GM19467 (cell line): ENCODE measurements around the gene COASY.

Source experiments
- ATAC-seq: cut with Tn5 transposase; IDR thresholded peaks from one replicate; pipeline ENCODE4 v1.9.1; 2021; ENCODE audit warnings: mild to moderate bottlenecking, moderate library complexity; ENCODE audit not compliant: unreplicated experiment

COASY gene

GRCh38 chr17:42561897-42562387 is at the start of gene COASY:
TSS of gene COASY (plus strand) at chr17:42562148. CDS start at chr17:42562623, 475 bp downstream.
- no peak for ATAC-seq

DNA sequence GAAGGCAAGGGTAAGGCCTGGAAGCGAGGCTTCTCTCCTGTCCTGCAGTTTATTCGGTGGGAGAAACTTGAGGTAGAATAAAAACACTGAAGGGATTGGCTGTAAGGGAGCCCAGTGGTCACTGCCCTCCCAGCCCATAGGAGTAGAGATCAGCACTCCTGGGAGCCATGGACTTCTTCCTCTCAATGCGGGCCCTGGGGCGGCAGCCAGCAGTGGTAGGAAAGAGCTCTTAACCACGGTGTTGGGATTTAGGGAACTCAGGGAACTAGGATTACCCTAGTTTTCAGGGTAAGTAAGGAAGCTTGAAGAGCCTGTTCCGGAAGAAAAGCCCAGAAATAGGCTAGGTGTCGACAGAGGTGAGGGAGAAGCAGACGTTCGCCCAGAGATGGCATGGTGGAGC is 49.7 kb upstream of the COASY start:
- no peak for ATAC-seq

DNA sequence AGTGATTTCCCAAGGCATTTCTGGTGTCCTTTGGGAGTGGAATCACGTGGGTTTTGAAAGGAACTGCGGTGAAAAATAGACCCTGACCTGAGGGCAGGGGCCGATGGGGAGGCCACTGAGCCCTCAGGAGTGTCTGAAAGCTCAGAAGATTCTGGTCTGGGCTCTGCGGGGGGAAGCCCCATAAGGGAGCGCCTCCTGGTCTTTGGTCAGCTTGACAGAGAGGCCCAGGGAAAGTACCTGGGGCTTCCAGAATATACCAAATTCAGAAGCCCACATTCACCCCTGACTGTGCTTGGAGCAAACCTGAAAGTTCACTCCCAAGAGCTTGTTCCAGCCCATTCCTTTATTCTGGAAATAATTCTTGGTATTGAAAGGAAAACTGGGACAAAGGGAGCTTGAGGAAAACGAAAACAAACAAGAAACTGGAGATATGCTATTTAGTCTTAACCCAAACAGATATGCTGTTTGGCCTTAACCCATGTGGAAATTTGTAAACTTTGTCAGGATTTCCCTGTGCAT is 49.2 kb upstream of the COASY start:
- ATAC-seq: no peak

GRCh38 chr17:42513686-42514085 is 48.3 kb upstream of the COASY start:
- no peak for ATAC-seq

DNA sequence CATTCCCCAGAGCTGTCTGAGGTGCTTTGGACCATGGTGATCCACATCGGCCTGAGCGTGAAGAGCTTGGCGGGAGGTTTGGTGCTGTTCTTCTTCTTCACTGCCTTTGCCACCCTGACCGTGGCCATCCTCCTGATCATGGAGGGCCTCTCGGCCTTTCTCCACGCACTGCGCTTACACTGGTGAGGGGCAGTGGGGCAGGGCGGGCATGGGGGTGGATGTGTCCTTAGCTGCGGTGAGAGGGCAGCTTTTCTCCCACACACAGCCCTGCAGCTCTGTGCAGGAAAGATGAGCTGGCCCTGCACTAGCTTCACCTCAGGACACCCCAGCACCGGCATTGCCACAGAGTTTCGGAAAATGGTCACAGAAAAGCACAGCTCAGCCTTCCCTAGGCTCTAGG is 47.7 kb upstream of the COASY start:
- ATAC-seq: no peak

- no peak for ATAC-seq
Measured at GRCh38 chr17:42514867-42515266, 47.1 kb upstream of the COASY start.

- no peak for ATAC-seq
Measured at GRCh38 chr17:42517516-42517915, 44.4 kb upstream of the COASY start.

- no peak for ATAC-seq
Measured at GRCh38 chr17:42518046-42518754, 43.7 kb upstream of the COASY start.

- ATAC-seq: no peak
Measured at GRCh38 chr17:42518755-42519545, 43.0 kb upstream of the COASY start.

DNA sequence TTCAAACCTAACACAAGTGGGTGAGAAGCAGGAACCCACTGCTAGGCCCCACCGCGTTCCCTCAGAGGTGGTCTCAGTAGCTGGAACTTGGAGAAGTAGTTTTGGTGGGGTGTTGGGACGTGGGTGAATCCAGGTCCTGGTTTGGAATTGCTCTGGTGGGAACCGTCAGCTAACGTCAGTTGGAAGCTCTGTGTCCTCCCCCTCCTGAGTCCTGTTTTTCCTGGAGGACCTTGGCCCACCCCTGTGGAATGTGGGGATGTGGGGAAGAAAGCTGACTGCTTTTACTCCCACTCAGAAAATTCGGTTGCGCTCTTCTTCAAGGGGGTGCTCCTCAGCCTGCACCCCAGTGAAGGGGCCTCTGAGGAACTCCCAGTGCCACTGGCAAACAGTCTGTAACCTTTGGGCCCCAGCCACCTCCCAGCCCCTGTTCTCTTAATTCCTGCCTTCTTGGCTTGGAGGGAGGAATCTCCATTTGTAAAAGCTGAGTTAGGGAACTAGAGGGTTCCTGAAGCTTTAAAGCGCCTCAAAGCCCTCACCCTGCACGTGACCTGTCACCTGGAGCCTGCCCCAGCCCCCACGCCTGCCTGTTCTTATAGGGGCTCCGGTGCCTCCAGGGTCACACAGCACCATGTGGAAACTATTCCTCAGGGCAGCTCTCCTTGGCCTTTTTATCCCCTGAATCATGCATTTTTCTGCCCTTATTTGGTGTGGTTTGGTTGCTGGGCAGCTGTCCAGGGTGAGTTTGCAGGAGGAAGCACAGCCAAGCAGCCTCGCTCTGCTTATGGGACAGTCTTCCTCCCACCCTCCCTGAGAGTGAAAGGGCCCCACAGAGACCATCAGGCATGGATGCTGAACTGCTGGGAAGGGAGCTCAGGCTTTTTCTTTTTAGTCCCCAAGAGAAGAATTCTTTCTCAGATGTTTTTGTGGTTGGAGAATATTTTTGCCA is 42.1 kb upstream of the COASY start:
- no peak for ATAC-seq

DNA sequence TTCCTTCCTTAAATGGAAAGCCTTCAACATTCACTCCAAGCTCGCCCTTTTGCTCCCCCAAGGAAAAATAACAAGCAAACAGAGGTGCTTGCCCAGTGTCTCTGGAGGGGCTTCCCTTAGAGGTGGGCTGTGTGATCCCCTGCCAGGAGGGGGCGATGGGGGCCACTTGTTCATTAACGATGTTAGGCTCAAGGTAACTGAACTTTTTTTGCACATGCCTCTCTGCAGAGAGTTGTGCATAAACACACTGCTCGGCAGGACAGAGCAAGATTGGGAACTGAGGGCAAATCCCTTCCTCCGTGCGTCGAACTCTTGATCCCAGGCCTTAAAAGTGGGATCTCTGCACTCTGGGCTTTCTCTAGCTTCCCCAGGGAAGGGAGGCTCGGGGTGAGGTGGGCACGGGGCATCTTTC is 41.4 kb upstream of the COASY start:
- no peak for ATAC-seq

DNA sequence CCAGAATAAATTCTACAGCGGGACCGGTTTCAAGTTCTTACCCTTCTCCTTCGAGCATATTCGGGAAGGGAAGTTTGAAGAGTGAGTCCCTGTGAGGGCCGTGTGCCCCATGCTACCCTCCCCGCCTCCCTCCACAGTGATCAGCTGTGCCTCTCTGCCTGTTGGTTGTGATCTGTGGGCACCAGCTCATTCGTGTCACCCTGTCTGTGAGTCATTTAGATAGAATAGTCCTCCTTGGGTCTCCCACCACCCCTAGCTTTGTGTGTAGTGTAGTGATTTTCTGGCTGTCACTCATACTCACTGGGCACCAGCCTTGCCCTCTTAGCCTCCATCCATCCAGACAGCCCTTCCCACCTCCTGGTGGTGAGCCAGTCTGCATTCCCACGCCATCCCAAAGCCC is 40.9 kb upstream of the COASY start:
- ATAC-seq: no peak

DNA sequence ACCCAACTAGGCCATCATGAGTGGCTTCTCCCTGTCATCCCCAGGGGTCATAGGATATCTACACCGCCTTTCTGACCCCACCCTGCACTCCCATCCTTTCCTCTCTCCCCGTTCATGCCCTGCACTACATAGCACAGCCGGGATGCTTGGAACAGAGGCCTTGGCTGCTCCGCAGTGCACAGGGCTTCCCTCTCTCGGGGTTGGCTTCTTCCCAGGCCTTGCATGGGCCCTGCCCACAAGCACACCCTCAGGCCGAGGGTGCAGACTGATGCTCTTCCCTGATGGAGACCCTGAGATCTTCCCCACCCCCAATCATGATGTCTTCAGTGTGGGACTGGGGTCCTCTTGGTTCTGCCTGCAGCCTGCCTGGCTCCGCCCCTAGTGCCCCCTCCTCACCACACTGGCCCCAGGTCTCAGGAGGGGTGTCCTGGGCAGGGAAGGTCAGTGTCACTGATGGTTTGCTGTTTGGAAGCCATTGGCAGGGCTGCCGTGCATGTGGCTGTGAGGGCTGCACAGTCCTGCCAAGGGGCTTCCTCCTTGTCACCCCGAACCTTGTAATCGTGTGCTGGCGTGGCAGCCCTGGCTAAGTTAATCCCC is 40.2 kb upstream of the COASY start:
- no peak for ATAC-seq

DNA sequence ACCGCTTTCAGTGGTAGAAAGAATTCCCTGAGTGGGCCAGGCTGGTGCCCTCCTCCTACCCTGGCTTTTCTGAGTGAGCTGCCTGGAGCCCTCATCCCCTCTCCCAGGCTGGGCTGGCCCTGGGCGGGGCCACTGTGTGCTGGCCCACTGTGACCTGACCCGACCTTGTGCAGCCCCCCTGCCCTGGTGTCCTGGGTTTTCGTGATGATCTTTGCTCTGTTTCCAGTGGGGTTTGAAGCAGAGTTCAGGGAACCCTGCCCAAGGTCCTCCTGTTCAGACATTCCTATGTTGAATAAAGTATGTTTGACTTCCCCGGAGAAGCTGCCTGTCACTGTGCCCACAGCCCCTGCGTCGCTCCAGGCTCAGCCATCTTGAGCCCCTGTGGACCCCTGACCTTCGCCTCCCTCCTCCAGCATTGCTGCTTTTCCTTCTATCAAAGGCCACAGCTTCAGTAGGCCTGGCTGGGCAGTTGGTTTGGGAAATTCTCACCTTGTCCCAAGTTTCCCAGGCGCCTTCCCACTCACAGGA is 39.6 kb upstream of the COASY start:
- ATAC-seq: no peak

DNA sequence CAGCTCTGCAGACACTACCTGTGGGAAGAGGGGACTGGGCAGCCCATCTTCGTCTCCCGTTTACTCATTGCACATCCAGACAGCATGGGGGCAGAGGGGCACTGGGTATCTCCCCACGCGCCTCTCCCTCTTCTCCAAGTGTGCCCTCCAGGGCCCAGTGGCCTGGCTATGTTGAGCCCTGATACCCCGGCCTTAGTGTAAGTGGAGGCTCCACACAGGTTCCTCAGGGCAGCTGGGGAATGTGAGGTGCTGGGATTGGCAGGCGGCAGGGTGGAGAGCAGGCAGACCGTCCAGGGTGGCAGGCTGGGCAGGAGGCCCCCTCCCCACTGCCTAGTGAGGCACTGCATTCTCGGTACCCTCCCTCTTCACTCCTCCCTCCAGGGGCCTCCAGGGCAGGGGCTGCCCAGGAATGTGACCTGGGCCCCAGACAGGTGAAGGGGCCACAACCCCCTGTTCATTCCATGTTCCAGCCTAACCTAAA is 39.1 kb upstream of the COASY start:
- ATAC-seq: no peak

GRCh38 chr17:42525221-42525620 is 36.7 kb upstream of the COASY start:
- no peak for ATAC-seq

GRCh38 chr17:42526031-42526444 is 35.9 kb upstream of the COASY start:
- no peak for ATAC-seq

- ATAC-seq: no peak
Measured at GRCh38 chr17:42527932-42528331, 34.0 kb upstream of the COASY start.

- no peak for ATAC-seq
Measured at GRCh38 chr17:42529061-42529460, 32.9 kb upstream of the COASY start.

- ATAC-seq: no peak
Measured at GRCh38 chr17:42530952-42531454, 30.9 kb upstream of the COASY start.
